GM18909 (cell line): ENCODE measurements around the gene LRIF1.
"Not testable (repeated sequence)": the region's sequence is repeated elsewhere in the genome, so short reads cannot be mapped to it uniquely, and the experiment has no call there.

Experiments
- ATAC-seq: cut with Tn5 transposase; IDR thresholded peaks from one replicate; pipeline ENCODE4 v1.9.1; 2021; ENCODE audit warnings: mild to moderate bottlenecking; ENCODE audit not compliant: unreplicated experiment, poor library complexity

The LRIF1 gene

DNA sequence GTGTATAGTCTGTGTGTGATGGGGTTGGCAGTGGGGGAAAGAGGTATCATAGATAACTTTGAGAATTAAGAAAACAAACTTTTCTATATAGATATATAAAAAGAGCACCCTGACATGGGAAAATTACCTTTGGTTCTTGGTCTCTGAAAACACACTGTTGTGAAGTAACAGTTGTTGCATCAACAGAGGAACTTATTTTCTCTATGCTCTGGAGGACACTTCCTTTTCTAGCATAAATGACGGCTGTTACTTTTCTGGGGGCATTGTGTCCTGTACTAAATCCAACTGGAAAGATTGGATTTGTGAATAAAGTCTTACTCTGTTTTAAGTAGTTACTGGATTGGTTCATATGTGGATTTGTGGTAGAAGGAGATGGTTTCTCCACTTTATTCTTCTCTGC lies 12.6 kb downstream of the LRIF1 start:
- ATAC-seq: no peak

DNA sequence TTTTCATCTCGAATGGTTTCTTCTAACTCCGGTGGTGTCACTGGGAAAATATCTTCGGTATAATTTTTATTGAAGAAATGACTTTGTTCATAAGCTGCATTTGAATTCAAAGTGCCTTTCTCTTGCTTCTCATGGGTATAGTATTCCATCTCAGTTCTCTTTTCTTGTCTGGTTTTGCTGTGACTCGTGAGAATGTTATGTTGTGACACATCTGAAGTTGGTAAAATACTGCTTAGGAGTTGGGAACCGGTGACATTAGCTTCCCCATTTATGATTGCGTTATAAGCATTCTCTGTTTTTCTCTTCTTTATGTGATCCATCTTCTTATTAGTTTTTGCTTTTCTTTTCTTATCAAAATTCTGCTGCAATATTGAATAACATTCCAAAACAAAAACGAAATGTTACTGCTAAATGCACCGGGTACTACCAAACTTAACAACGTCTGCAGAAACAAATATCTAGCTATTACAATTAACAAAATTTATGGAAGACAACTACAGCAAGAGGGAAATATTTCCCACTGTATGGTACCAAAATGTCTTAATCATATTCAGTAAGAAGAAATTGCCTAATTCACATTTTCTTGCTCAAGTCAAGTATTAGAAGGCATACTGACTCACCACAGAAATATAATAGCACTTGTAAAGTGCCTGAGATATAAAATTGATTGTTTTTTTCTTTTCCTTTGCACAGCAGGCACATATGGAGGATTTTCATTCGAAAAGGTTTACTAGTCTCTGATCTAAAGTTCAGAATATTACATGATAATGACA lies 15.5 kb downstream of the LRIF1 start:
- no peak for ATAC-seq

GRCh38 chr1:110945626-110946025 lies 18.1 kb downstream of the LRIF1 start:
- ATAC-seq: no peak

DNA sequence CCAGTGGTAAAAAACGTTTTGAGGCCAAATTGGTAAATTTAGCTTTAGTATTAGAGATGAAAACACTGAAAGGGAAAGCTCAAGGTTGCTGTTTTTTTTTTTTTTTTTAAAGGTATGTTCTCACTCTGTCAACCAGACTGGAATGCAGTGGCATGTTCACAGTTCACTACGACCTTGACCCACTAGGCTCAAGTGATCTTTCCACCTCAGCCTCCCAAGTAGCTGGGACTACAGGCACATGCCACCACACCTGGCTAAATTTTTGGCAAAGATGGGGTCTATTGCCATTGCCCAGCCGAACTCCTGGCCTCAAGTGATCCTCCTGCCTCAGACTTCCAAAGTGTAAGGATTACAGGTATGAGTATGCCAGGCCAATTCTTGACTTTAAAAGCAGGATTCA lies 18.9 kb downstream of the LRIF1 start:
- no peak for ATAC-seq

DNA sequence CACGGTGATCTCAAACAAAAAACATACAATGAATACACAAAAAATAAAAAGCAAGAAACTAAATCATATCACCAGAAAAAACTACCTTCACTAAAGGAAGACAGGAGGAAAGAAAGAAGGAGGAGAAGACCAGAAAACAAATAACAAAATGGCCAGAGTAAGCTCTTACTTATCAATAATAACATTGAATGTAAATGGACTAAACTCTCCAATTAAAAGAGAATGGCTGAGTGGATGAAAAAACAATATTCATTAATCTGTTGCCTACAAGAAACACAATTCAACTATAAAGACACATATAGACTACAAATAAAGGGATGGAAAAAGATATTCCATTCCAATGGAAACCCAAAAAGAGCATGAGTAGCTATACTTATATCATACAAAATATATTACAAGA lies 27.2 kb downstream of the LRIF1 start:
- no peak for ATAC-seq

- not testable (repeated sequence) for ATAC-seq
Measured at GRCh38 chr1:110931097-110931496, 32.6 kb downstream of the LRIF1 start.

DNA sequence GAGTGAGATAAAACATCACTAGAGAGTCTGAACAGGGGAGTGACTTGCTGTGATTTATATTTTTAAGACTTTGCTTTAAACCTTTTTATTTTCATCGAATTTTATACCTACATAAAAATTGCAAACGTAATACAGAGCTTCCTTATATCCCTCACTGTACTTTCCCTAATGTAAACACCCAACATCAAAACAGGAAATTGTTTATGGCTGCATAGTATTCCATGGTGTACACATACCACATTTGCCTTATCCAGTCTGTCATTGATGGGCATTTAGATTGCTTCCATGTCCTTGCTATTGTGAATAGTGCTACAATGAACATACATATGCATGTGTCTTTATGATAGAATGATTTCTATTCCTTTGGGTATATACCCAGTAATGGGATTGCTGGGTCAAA lies 34.8 kb downstream of the LRIF1 start:
- no peak for ATAC-seq

- ATAC-seq: no peak
Measured at GRCh38 chr1:110928191-110928590, 35.5 kb downstream of the LRIF1 start.

DNA sequence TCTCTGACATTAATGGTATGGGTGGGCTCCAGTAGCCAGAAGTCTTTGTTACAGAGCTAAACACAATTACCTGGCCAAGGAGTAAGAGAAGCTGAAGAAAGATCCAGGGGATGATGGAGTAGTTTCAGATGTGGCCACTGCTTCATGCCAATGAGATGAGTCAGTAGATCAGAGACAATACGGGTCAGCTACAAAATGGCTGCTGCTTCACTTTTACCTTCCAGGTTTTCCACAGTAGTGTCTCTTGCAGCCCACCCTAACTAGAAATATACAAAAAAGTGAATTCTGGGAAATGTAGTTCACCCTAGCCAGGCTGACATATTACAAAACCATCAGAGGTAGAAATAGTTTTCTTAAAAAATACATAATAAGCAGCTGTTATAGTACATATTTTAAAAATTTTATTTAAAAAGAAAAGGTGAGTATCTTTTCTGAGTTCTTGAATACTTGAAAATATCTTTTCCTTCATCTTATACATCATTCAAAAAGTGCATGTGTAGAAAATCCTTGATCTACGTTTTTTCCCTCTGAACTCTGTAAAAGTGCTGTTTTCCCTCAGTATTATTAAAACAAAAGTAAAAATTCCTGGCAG lies 36.1 kb downstream of the LRIF1 start:
- no peak for ATAC-seq

GRCh38 chr1:110921953-110922352 lies 41.8 kb downstream of the LRIF1 start:
- no peak for ATAC-seq

GRCh38 chr1:110918016-110918415 lies 45.7 kb downstream of the LRIF1 start:
- no peak for ATAC-seq

- ATAC-seq: no peak
Measured at GRCh38 chr1:110916669-110917306, 46.9 kb downstream of the LRIF1 start.

- no peak for ATAC-seq
Measured at GRCh38 chr1:110916274-110916668, 47.5 kb downstream of the LRIF1 start.

- no peak for ATAC-seq
Measured at GRCh38 chr1:110915804-110916203, 47.9 kb downstream of the LRIF1 start.

GRCh38 chr1:110914676-110915075 lies 49.0 kb downstream of the LRIF1 start:
- no peak for ATAC-seq

DNA sequence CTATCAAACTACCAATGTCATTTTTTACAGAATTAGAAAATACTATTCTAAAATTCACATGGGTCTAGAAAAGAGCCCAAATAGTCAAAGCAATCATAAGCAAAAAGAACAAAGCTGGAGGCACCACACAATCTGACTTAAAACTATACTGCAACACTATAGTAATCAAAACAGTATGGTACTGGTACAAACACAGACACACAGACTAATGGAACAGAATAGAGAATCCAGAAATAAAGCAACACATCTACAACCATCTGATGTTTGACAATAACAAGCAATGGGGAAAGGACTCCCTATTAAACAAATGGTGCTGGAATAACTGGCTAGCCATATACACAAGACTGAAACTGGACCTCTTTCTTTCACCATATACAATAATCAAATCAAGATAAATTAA lies 50.9 kb downstream of the LRIF1 start:
- ATAC-seq: no peak

GRCh38 chr1:110903853-110904500 lies 59.7 kb downstream of the LRIF1 start:
- no peak for ATAC-seq

- ATAC-seq: no peak
Measured at GRCh38 chr1:110902820-110903463, 60.8 kb downstream of the LRIF1 start.

- ATAC-seq: no peak
Measured at GRCh38 chr1:110899458-110899843, 64.3 kb downstream of the LRIF1 start.

DNA sequence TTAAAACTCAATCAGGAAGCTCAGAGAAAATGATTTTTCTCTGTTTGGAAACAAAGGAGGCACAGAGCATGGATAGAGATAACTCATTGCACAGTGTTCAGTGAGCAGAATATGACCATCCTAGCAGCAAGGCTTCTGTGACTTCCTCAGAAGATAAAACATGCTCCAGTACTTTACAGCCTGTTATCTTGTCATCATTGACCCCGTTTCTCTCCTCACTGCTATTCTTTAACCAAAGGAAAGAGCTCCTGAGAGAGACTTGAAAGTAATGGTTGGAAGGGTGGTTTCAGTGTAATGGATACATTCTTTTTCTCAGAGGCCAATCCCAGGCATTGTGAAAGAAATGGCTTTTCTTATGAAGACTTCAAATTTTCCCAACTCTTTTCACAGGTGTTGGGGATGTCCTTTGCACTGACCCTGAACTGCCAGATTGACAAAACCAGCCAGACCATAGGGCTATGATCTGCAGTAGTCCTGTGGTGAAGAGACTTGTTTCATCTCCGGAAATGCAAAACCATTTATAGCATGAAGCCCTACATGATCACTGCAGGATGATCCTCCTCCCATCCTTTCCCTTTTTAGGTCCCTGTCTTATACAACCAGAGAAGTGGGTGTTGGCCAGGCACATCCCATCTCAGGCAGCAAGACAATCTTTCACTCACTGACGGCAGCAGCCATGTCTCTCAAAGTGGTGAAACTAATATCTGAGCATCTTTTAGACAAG lies 64.8 kb downstream of the LRIF1 start:
- no peak for ATAC-seq
